GM12801 (cell line): ENCODE data around the gene BCKDK.

Experiments used
- CTCF ChIP-seq: IDR thresholded peaks from one replicate; pipeline ENCODE4 v1.5.1; 2011; ENCODE audit warnings: control low read depth; ENCODE audit not compliant: insufficient read length; ENCODE audit errors: extremely low read depth

The BCKDK gene

GRCh38 chr16:31108035-31108793 lies at the start of gene BCKDK:
TSS of gene BCKDK (plus strand) at chr16:31108386. CDS start at chr16:31109224, 838 bp downstream.
- no peak for TF ChIP-seq CTCF

GRCh38 chr16:31061126-31061812 lies 46.9 kb upstream of the BCKDK start:
- no peak for TF ChIP-seq CTCF

GRCh38 chr16:31061813-31062440 lies 46.3 kb upstream of the BCKDK start:
- no peak for TF ChIP-seq CTCF

GRCh38 chr16:31063495-31063842 lies 44.7 kb upstream of the BCKDK start:
- TF ChIP-seq CTCF: no peak

- no peak for TF ChIP-seq CTCF
Observed at GRCh38 chr16:31063843-31064611, 44.2 kb upstream of the BCKDK start.

- no peak for TF ChIP-seq CTCF
Observed at GRCh38 chr16:31064882-31065461, 43.2 kb upstream of the BCKDK start.

GRCh38 chr16:31067342-31067741 lies 40.8 kb upstream of the BCKDK start:
- no peak for TF ChIP-seq CTCF
